AG09319 (cell line): ENCODE results near the gene HNF4A.

Experiments used
- DNase-seq: peaks from one replicate; pipeline ENCODE4 v3.0.0-alpha.2; 2010; ENCODE audit warnings: low read depth; ENCODE audit errors: extremely low read depth
- CTCF ChIP-seq: IDR thresholded peaks from 2 replicates; pipeline ENCODE4 v1.5.1; 2011; ENCODE audit warnings: low read depth, mild to moderate bottlenecking, inconsistent platforms, low read length, moderate library complexity

HNF4A gene

GRCh38 chr20:44483112-44483511 is 127.6 kb downstream of the HNF4A start:
- DNase-seq: no peak
- TF ChIP-seq CTCF: no peak
